HEK293 (cell line): ENCODE measurements around the gene NOM1.

Experiments used
- EGR2 ChIP-seq: fragments of 450-650 bp; formaldehyde crosslinking; IDR thresholded peaks from 2 replicates; pipeline ENCODE4 v1.5.1; 2016; ENCODE audit warnings: low read depth, missing biosample characterization, missing genetic modification characterization
- MEIS1 ChIP-seq: sonication (generic); formaldehyde crosslinking; IDR thresholded peaks from 2 replicates; pipeline ENCODE4 v1.8.1; 2022; ENCODE audit warnings: missing genetic modification reagents, mild to moderate bottlenecking, borderline replicate concordance
- MZF1 ChIP-seq: fragments of 450-650 bp; formaldehyde crosslinking; IDR thresholded peaks from 2 replicates; pipeline ENCODE4 v1.5.1; 2017; ENCODE audit warnings: missing biosample characterization, missing genetic modification characterization, borderline replicate concordance
- PATZ1 ChIP-seq: fragments of 450-650 bp; formaldehyde crosslinking; IDR thresholded peaks from 2 replicates; pipeline ENCODE4 v1.5.1; 2016; ENCODE audit warnings: missing biosample characterization, missing genetic modification characterization
- PRDM1 ChIP-seq: fragments of 450-650 bp; formaldehyde crosslinking; IDR thresholded peaks from 2 replicates; pipeline ENCODE4; 2016; ENCODE audit warnings: missing biosample characterization, missing genetic modification characterization
- SALL2 ChIP-seq: fragments of 450-650 bp; formaldehyde crosslinking; IDR thresholded peaks from 2 replicates; pipeline ENCODE4 v1.5.0; 2017; ENCODE audit warnings: missing biosample characterization, mild to moderate bottlenecking, missing genetic modification characterization, borderline replicate concordance
- SCRT1 ChIP-seq: fragments of 450-650 bp; formaldehyde crosslinking; IDR thresholded peaks from 2 replicates; pipeline ENCODE4 v1.5.1; 2016; ENCODE audit warnings: missing biosample characterization, missing genetic modification characterization, borderline replicate concordance
- SP7 ChIP-seq: fragments of 450-650 bp; formaldehyde crosslinking; IDR thresholded peaks from 2 replicates; pipeline ENCODE4 v1.5.1; 2016; ENCODE audit warnings: missing biosample characterization, missing genetic modification characterization
- WT1 ChIP-seq: fragments of 450-650 bp; formaldehyde crosslinking; IDR thresholded peaks from 2 replicates; pipeline ENCODE4 v1.5.1; 2016; ENCODE audit warnings: missing biosample characterization, missing genetic modification characterization
- ZBTB17 ChIP-seq: fragments of 450-650 bp; formaldehyde crosslinking; IDR thresholded peaks from 2 replicates; pipeline ENCODE4 v1.5.1; 2016; ENCODE audit warnings: missing biosample characterization, missing genetic modification characterization
- ZBTB26 ChIP-seq: fragments of 450-650 bp; formaldehyde crosslinking; optimal IDR thresholded peaks from 2 replicates; pipeline ENCODE3; 2016; ENCODE audit warnings: missing biosample characterization, mild to moderate bottlenecking, missing genetic modification characterization
- ZFHX2 ChIP-seq: fragments of 450-650 bp; formaldehyde crosslinking; conservative IDR thresholded peaks from 2 replicates; pipeline ENCODE4 v1.5.1; 2016; ENCODE audit warnings: missing biosample characterization, missing genetic modification characterization
- ZFP69B ChIP-seq: fragments of 450-650 bp; formaldehyde crosslinking; IDR thresholded peaks from 2 replicates; pipeline ENCODE4 v1.5.1; 2016; ENCODE audit warnings: missing biosample characterization, missing genetic modification characterization
- ZNF114 ChIP-seq: fragments of 450-650 bp; formaldehyde crosslinking; IDR thresholded peaks from 2 replicates; pipeline ENCODE4 v1.5.0; 2017; ENCODE audit warnings: missing biosample characterization, missing genetic modification characterization
- ZNF155 ChIP-seq: fragments of 450-650 bp; formaldehyde crosslinking; IDR thresholded peaks from 2 replicates; pipeline ENCODE4 v1.5.1; 2016; ENCODE audit warnings: missing biosample characterization, missing genetic modification characterization
- ZNF169 ChIP-seq: fragments of 450-650 bp; formaldehyde crosslinking; IDR thresholded peaks from 2 replicates; pipeline ENCODE4 v1.5.1; 2016; ENCODE audit warnings: missing biosample characterization, missing genetic modification characterization
- ZNF24 ChIP-seq: fragments of 450-650 bp; formaldehyde crosslinking; IDR thresholded peaks from 2 replicates; pipeline ENCODE4 v1.5.1; 2016; ENCODE audit warnings: missing biosample characterization, missing genetic modification characterization
- ZNF248 ChIP-seq: fragments of 450-650 bp; formaldehyde crosslinking; IDR thresholded peaks from 2 replicates; pipeline ENCODE4 v1.5.1; 2017; ENCODE audit warnings: missing biosample characterization, missing genetic modification characterization
- ZNF37A ChIP-seq: fragments of 450-650 bp; IDR thresholded peaks from 2 replicates; pipeline ENCODE4 v1.5.1; 2018; ENCODE audit warnings: missing biosample characterization, missing genetic modification characterization
- ZNF394 ChIP-seq: fragments of 450-650 bp; formaldehyde crosslinking; IDR thresholded peaks from 2 replicates; pipeline ENCODE4 v1.5.1; 2016; ENCODE audit warnings: missing biosample characterization, missing genetic modification characterization, mild to moderate bottlenecking, moderate library complexity, borderline replicate concordance
- ZNF398 ChIP-seq: fragments of 450-650 bp; formaldehyde crosslinking; IDR thresholded peaks from 2 replicates; pipeline ENCODE4 v1.5.1; 2017; ENCODE audit warnings: missing biosample characterization, missing genetic modification characterization
- ZNF423 ChIP-seq: fragments of 450-650 bp; formaldehyde crosslinking; IDR thresholded peaks from 2 replicates; pipeline ENCODE4 v1.5.1; 2016; ENCODE audit warnings: missing biosample characterization, missing genetic modification characterization
- ZNF501 ChIP-seq: fragments of 450-650 bp; formaldehyde crosslinking; IDR thresholded peaks from 2 replicates; pipeline ENCODE4 v1.5.1; 2016; ENCODE audit warnings: missing biosample characterization, missing genetic modification characterization
- ZNF600 ChIP-seq: fragments of 450-650 bp; formaldehyde crosslinking; IDR thresholded peaks from 2 replicates; pipeline ENCODE4 v1.5.1; 2016; ENCODE audit warnings: missing biosample characterization, missing genetic modification characterization
- ZNF624 ChIP-seq: fragments of 450-650 bp; formaldehyde crosslinking; IDR thresholded peaks from 2 replicates; pipeline ENCODE4 v1.5.1; 2017; ENCODE audit warnings: missing biosample characterization, missing genetic modification characterization
- ZNF629 ChIP-seq: fragments of 450-650 bp; formaldehyde crosslinking; IDR thresholded peaks from 2 replicates; pipeline ENCODE4 v1.5.1; 2017; ENCODE audit warnings: missing biosample characterization, missing genetic modification characterization
- ZNF707 ChIP-seq: fragments of 450-650 bp; formaldehyde crosslinking; IDR thresholded peaks from 2 replicates; pipeline ENCODE4 v1.5.1; 2016; ENCODE audit warnings: missing biosample characterization, missing genetic modification characterization
- ZNF776 ChIP-seq: fragments of 450-650 bp; formaldehyde crosslinking; IDR thresholded peaks from 2 replicates; pipeline ENCODE4 v1.5.0; 2017; ENCODE audit warnings: missing biosample characterization, missing genetic modification characterization, borderline replicate concordance
- TF ChIP-seq, protein P1 (sequence below): fragments of 450-650 bp; formaldehyde crosslinking; IDR thresholded peaks from 2 replicates; pipeline ENCODE4 v1.5.1; 2016; ENCODE audit warnings: missing biosample characterization, missing genetic modification characterization
- TF ChIP-seq, protein P2 (sequence below): fragments of 450-650 bp; IDR thresholded peaks from 2 replicates; pipeline ENCODE4 v1.5.1; 2018; ENCODE audit warnings: missing biosample characterization, missing genetic modification characterization
- TF ChIP-seq, protein P3 (sequence below): fragments of 450-650 bp; formaldehyde crosslinking; IDR thresholded peaks from 2 replicates; pipeline ENCODE4 v1.5.1; 2016; ENCODE audit warnings: missing biosample characterization, missing genetic modification characterization

The NOM1 gene

DNA sequence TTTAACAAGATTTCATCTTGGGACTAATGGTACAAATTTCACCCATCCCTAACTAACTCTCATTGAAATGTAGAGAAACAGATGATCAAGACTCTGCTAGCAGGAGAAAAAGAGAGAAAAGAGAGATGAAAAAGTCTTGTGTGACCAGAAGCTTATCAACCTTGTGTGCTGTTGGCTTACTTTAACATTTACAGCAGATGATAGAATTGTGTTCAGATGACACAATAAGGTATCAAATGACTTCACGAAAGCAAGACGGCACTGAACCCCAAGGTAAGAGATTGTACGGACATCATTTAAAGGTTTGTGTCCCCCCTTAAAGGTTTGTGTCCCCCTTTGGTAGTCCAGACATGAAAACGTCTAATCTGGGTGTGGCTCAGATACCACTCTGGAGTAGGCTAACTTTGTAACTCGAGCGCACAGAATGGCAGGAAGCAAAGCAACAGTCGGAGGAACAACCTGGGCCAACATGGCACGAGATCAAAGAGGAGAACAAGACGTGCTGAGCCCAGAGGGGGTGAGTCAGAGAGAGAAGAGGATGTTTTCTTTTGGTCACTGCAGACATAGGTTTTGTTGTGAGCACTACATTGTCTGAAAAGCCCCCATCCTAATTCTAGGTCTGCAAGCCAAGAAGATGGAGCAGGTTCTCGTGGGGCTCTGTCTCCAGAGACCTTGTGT is 46.1 kb upstream of the NOM1 start (continued):
- no peak for TF ChIP-seq ZNF398 (tag by site-specific recombination)
- TF ChIP-seq, protein P1, sequence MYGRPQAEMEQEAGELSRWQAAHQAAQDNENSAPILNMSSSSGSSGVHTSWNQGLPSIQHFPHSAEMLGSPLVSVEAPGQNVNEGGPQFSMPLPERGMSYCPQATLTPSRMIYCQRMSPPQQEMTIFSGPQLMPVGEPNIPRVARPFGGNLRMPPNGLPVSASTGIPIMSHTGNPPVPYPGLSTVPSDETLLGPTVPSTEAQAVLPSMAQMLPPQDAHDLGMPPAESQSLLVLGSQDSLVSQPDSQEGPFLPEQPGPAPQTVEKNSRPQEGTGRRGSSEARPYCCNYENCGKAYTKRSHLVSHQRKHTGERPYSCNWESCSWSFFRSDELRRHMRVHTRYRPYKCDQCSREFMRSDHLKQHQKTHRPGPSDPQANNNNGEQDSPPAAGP (tag by site-specific recombination), result no peak
- TF ChIP-seq ZNF423 (tag by site-specific recombination), result no peak
- TF ChIP-seq ZNF248, result no peak
- peak; percentile 49; the same call in 1 of the 2 replicates for TF ChIP-seq ZNF629
- TF ChIP-seq EGR2, result no peak
- TF ChIP-seq ZNF624 (tag by site-specific recombination), result no peak
- TF ChIP-seq ZNF707, result no peak
- 0 out of 2 replicates have a peak, but pooled peaks have one; percentile 9 for TF ChIP-seq ZNF600 (tag by site-specific recombination)
- TF ChIP-seq, protein P2, sequence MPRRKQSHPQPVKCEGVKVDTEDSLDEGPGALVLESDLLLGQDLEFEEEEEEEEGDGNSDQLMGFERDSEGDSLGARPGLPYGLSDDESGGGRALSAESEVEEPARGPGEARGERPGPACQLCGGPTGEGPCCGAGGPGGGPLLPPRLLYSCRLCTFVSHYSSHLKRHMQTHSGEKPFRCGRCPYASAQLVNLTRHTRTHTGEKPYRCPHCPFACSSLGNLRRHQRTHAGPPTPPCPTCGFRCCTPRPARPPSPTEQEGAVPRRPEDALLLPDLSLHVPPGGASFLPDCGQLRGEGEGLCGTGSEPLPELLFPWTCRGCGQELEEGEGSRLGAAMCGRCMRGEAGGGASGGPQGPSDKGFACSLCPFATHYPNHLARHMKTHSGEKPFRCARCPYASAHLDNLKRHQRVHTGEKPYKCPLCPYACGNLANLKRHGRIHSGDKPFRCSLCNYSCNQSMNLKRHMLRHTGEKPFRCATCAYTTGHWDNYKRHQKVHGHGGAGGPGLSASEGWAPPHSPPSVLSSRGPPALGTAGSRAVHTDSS (tag by site-specific recombination), result no peak
- no peak for TF ChIP-seq ZNF169 (tag by site-specific recombination)
- TF ChIP-seq MEIS1 (CRISPR knock-in tag), result no peak
- no peak for TF ChIP-seq ZBTB26 (tag by site-specific recombination)
- no peak for TF ChIP-seq MZF1 (tag by site-specific recombination)
- no peak for TF ChIP-seq ZFP69B (tag by site-specific recombination)
- no peak for TF ChIP-seq SALL2
- TF ChIP-seq ZNF394, result no peak
- TF ChIP-seq SCRT1 (tag by site-specific recombination), result no peak
- no peak for TF ChIP-seq ZNF501
- TF ChIP-seq, protein P3, sequence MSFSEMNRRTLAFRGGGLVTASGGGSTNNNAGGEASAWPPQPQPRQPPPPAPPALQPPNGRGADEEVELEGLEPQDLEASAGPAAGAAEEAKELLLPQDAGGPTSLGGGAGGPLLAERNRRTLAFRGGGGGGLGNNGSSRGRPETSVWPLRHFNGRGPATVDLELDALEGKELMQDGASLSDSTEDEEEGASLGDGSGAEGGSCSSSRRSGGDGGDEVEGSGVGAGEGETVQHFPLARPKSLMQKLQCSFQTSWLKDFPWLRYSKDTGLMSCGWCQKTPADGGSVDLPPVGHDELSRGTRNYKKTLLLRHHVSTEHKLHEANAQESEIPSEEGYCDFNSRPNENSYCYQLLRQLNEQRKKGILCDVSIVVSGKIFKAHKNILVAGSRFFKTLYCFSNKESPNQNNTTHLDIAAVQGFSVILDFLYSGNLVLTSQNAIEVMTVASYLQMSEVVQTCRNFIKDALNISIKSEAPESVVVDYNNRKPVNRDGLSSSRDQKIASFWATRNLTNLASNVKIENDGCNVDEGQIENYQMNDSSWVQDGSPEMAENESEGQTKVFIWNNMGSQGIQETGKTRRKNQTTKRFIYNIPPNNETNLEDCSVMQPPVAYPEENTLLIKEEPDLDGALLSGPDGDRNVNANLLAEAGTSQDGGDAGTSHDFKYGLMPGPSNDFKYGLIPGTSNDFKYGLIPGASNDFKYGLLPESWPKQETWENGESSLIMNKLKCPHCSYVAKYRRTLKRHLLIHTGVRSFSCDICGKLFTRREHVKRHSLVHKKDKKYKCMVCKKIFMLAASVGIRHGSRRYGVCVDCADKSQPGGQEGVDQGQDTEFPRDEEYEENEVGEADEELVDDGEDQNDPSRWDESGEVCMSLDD (tag by site-specific recombination), result 0 out of 2 replicates have a peak, but pooled peaks have one; percentile 36
- TF ChIP-seq ZNF37A, result no peak
- TF ChIP-seq ZNF776 (tag by site-specific recombination), result no peak
- no peak for TF ChIP-seq ZFHX2 (tag by site-specific recombination)
- no peak for TF ChIP-seq ZNF114 (tag by site-specific recombination)
- no peak for TF ChIP-seq ZNF24 (tag by site-specific recombination)
- TF ChIP-seq WT1 (tag by site-specific recombination), result no peak
- peak; percentile 17; the same call in 1 of the 2 replicates for TF ChIP-seq SP7
- TF ChIP-seq PRDM1 (tag by site-specific recombination), result no peak
- no peak for TF ChIP-seq PATZ1 (tag by site-specific recombination)
- TF ChIP-seq ZNF155 (tag by site-specific recombination), result no peak
- TF ChIP-seq ZBTB17 (tag by site-specific recombination), result no peak
